Inflammatory macrophage treated with lipopolysaccharide for 1 hour (primary cell): ENCODE results near the gene FBXO22.
"Not testable (repeated sequence)": the region's sequence is repeated elsewhere in the genome, so short reads cannot be mapped to it uniquely, and the experiment has no call there.

Experiments
- DNase-seq, 2 donors: peaks; one replicate each; pipeline ENCODE4 v3.0.0-alpha.2; 2020 to 2022

Gene FBXO22

DNA sequence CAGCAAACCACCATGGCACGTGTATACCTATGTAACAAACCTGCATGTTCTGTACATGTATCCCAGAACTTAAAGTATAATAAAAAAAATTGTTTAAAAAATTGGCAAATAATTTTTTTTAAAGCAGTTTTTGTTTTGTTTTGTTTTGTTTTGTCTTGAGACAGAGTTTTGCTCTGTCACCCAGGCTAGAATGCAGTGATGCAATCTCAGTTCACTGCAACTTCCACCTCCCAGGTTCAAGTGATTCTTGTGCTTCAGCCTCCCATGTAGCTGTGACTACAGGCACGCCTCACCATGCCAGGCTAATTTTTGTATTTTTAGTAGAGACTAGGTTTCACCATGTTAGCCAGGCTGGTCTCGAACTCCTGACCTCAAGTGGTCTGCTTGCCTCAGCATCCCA, 81.0 kb downstream of the FBXO22 start:
- DNase-seq, result not testable (repeated sequence)

DNA sequence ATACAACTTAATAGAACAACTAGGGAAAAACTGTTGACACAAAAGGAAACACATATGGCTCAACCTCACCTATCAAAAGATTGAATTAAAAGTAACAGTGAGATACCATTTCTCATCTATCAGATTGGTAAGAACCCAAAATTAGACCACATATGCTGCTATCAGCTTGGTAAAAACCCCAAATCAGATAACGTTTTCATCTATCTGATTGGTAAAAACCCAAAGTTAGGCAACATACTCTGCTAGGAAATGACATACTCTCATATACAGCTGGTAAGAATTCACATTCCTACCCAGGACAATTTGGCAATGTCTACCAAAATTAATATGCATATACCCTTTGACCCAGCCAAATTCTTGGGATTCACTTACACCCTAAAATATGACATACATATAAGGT, 82.3 kb downstream of the FBXO22 start:
- peak in 1 of 2 donors; percentile 4 for DNase-seq

DNA sequence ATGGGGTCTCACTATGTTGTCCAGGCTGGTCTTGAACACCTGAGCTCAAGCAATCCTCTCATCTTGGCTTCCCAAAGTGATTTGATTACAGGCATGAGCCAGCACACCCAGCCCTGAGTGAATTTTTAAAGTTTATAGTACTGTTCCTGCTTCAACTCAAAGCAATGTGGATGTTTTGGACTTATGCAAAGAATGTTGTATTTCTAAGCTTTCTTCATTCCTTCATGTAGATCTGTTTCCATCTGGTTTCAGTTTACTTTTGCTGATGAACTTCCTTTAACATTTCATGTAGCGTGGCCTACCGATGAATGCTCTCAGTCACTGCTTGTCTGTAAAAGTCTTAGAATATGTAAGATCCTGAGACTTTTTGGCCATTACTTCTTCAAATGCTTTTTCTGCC, 85.4 kb downstream of the FBXO22 start:
- DNase-seq, result no peak

DNA sequence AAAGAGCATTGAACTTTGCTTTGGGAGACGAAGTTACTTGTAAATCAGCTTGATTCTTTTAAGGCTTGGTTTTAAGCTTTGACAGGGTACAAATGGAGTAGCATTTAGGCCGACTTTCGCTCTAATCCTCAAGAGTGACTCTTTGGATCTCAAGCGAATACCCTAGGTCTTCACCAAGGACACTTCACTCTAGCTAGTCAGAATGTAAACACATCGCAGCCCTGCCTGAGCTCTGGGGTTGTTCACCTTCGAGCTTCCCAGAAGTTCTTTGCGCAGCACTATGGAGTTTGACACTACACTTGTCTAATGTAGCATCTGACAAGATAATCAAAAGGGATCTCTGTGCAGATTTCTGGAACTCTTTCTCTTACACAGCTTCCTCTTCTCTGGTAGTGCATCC, 86.2 kb downstream of the FBXO22 start:
- no peak for DNase-seq
